ENCODE measurements around the gene RAPGEF6. TPM values are rescaled to one million over a fixed set of nuclear protein-coding genes. Genes with fewer than 3 reads are reported as not detected.

The RAPGEF6 gene
- total RNA-seq, 2 experiments from 2014 or later, result 27.0 to 34.1 TPM

- Mint-ChIP-seq H3K27me3 (no peaks in the 10 kb centered on the region), H3K4me3 (no peak overlapping the region), H3K36me3 (ENCODE audit: low read depth) (peaks cover 17% of the 10 kb centered on the region), H3K27ac (peak overlapping the region; percentile 26), H3K4me1 (ENCODE audit: low read depth) (peaks cover 63% of the 10 kb centered on the region), H3K9me3 (no peaks in the 10 kb centered on the region)
- no peak for TF ChIP-seq CTCF (IDR thresholded peaks at IDR 0.05)
- no peak for ATAC-seq
- intact Hi-C loops (cut with micrococcal nuclease), result no loop called here
- no peak for DNase-seq
- POLR2A ChIA-PET, result no interaction called here
- CTCF ChIA-PET, result interaction anchor here (1.5 kb wide), 1 partner anchor 22 kb away, joined by 3 read pairs; no protein-coding TSS in a partner anchor
These were observed 109.2 kb downstream of the RAPGEF6 start for GRCh38 chr5:131525805-131526204.

GRCh38 chr5:131524431-131524830, 110.6 kb downstream of the RAPGEF6 start:
- ChIA-PET CTCF (interaction anchor here (1.0 to 1.6 kb wide), 4 partner anchors 9 to 28 kb away, joined by 3 to 6 read pairs (median 4); no protein-coding TSS in a partner anchor), POLR2A (interaction anchor here (0.7 kb wide), 1 partner anchor 858 kb away, joined by 3 read pairs; no protein-coding TSS in a partner anchor)
- intact Hi-C loops (cut with micrococcal nuclease), result no loop called here
- Mint-ChIP-seq H3K9me3 (no peaks in the 10 kb centered on the region), H3K4me1 (ENCODE audit: low read depth) (peaks cover 56% of the 10 kb centered on the region), H3K4me3 (no peak overlapping the region), H3K27me3 (no peaks in the 10 kb centered on the region), H3K36me3 (ENCODE audit: low read depth) (peaks cover 21% of the 10 kb centered on the region), H3K27ac (no peak overlapping the region)
- TF ChIP-seq CTCF (IDR thresholded peaks at IDR 0.05), result no peak
- ATAC-seq, result no peak
- no peak for DNase-seq

GRCh38 chr5:131523500-131524185, 111.4 kb downstream of the RAPGEF6 start:
- CTCF ChIA-PET, result interaction anchor here (0.5 to 1.6 kb wide), 4 partner anchors 10 to 129 kb away, joined by 3 to 6 read pairs (median 4); no protein-coding TSS in a partner anchor
- POLR2A ChIA-PET, result interaction anchor here (0.7 kb wide), 1 partner anchor 859 kb away, joined by 3 read pairs; no protein-coding TSS in a partner anchor
- Mint-ChIP-seq H3K4me1 (ENCODE audit: low read depth) (peaks cover 49% of the 10 kb centered on the region), H3K36me3 (ENCODE audit: low read depth) (peaks cover 22% of the 10 kb centered on the region), H3K9me3 (no peaks in the 10 kb centered on the region), H3K27me3 (no peaks in the 10 kb centered on the region), H3K4me3 (no peak overlapping the region), H3K27ac (peak overlapping the region; percentile 16)
- DNase-seq, result no peak
- intact Hi-C loops (cut with micrococcal nuclease), result no loop called here
- TF ChIP-seq CTCF (IDR thresholded peaks at IDR 0.05), result no peak
- ATAC-seq, result no peak

GRCh38 chr5:131521252-131521651, 113.8 kb downstream of the RAPGEF6 start:
- Mint-ChIP-seq H3K9me3 (no peaks in the 10 kb centered on the region), H3K4me3 (no peak overlapping the region), H3K27ac (no peak overlapping the region), H3K36me3 (ENCODE audit: low read depth) (peaks cover 20% of the 10 kb centered on the region), H3K4me1 (ENCODE audit: low read depth) (peaks cover 39% of the 10 kb centered on the region), H3K27me3 (no peaks in the 10 kb centered on the region)
- ChIA-PET CTCF (interaction anchor here (0.9 to 2.2 kb wide), 4 partner anchors 9 to 487 kb away, joined by 3 to 12 read pairs (median 4); no protein-coding TSS in a partner anchor), POLR2A (interaction anchor here (0.6 to 1.0 kb wide), 2 partner anchors 13 to 52 kb away, joined by 3 read pairs; no protein-coding TSS in a partner anchor)
- ATAC-seq (peak; percentile 50), DNase-seq (no peak)
- intact Hi-C loops (cut with micrococcal nuclease), result no loop called here
- TF ChIP-seq CTCF (IDR thresholded peaks at IDR 0.05), result no peak

GRCh38 chr5:131515348-131515747, 119.7 kb downstream of the RAPGEF6 start:
- H3K4me3 Mint-ChIP-seq, result peak overlapping the region; percentile 64
- H3K27me3 Mint-ChIP-seq, result no peaks in the 10 kb centered on the region
- ChIA-PET POLR2A (no interaction called here), CTCF (interaction anchor here (1.0 to 1.2 kb wide), 2 partner anchors 17 to 68 kb away, joined by 3 to 5 read pairs; no protein-coding TSS in a partner anchor)
- intact Hi-C loops (cut with micrococcal nuclease), result no loop called here
- ATAC-seq (no peak), DNase-seq (no peak)
- H3K27ac Mint-ChIP-seq, result peak overlapping the region; percentile 88
- H3K9me3 Mint-ChIP-seq, result no peaks in the 10 kb centered on the region
- H3K36me3 Mint-ChIP-seq (ENCODE audit: low read depth), result peaks cover 32% of the 10 kb centered on the region
- peaks cover 45% of the 10 kb centered on the region for H3K4me1 Mint-ChIP-seq (ENCODE audit: low read depth)
- no peak for TF ChIP-seq CTCF (IDR thresholded peaks at IDR 0.05)

All from activated CD8-positive, alpha-beta T cell treated with anti-CD3 and anti-CD28 coated beads for 36 hours (primary cell).